Stomach smooth muscle (tissue), 2 donors: ENCODE data around the gene TIGD3.
"Not testable (repeated sequence)": the region's sequence is repeated elsewhere in the genome, so short reads cannot be mapped to it uniquely, and the experiment has no call there.

Source experiments
- H3K27ac ChIP-seq: one replicate; pipeline ENCODE4 v1.7.0; 2013; ENCODE audit warnings: mild to moderate bottlenecking, low read length, inconsistent platforms
- H3K27me3 ChIP-seq, 2 donors: one replicate each; pipeline ENCODE4 v1.7.0; 2013; ENCODE audit warnings: low read length in 2 of 2; ENCODE audit not compliant: insufficient read depth in 2 of 2, control insufficient read depth in 1 of 2
- H3K36me3 ChIP-seq, 2 donors: one replicate each; pipeline ENCODE4 v1.7.0; 2013; ENCODE audit warnings: low read length in 2 of 2; ENCODE audit not compliant: control insufficient read depth in 2 of 2, insufficient read depth in 2 of 2
- H3K4me1 ChIP-seq: one replicate; pipeline ENCODE4 v1.7.0; 2013; ENCODE audit warnings: low read length; ENCODE audit not compliant: control insufficient read depth, insufficient read depth
- H3K4me3 ChIP-seq, 2 donors: one replicate each; pipeline ENCODE4 v1.7.0; 2013; ENCODE audit warnings: low read length in 2 of 2
- H3K9ac ChIP-seq, 2 donors: one replicate each; pipeline ENCODE4 v1.7.0; 2013; ENCODE audit warnings: low read length in 2 of 2, mild to moderate bottlenecking in 1 of 2
- H3K9me3 ChIP-seq, 2 donors: one replicate each; pipeline ENCODE4 v1.7.0; 2013; ENCODE audit warnings: low read length in 2 of 2; ENCODE audit not compliant: control insufficient read depth in 2 of 2
- donor health status: healthy.
- donor health status: Pancreatic carcinoma.

The TIGD3 gene

GRCh38 chr11:65329478-65329877 lies 25.1 kb upstream of the TIGD3 start:
- H3K4me1 ChIP-seq = peaks cover under 1% of the 10 kb centered on the region
- H3K36me3 ChIP-seq = no peaks in the 10 kb centered on the region
- H3K4me3 ChIP-seq = no peak overlapping the region
- H3K27me3 ChIP-seq = no peaks in the 10 kb centered on the region
- no peaks in the 10 kb centered on the region for H3K9me3 ChIP-seq
- peak overlapping the region in 1 of 2 donors; percentile 29 for H3K9ac ChIP-seq
- H3K27ac ChIP-seq = no peak overlapping the region

GRCh38 chr11:65329944-65330403 lies 24.6 kb upstream of the TIGD3 start:
- Histone ChIP-seq H3K9me3 (no peaks in the 10 kb centered on the region), H3K9ac (peak overlapping the region in 1 of 2 donors; percentile 29), H3K4me3 (no peak overlapping the region), H3K27ac (no peak overlapping the region), H3K36me3 (no peaks in the 10 kb centered on the region), H3K27me3 (no peaks in the 10 kb centered on the region), H3K4me1 (peaks cover 5% of the 10 kb centered on the region)

- Histone ChIP-seq H3K9me3 (no peaks in the 10 kb centered on the region), H3K27me3 (no peaks in the 10 kb centered on the region), H3K36me3 (no peaks in the 10 kb centered on the region), H3K4me1 (peaks cover 11% of the 10 kb centered on the region), H3K4me3 (no peak overlapping the region), H3K9ac (no peak overlapping the region), H3K27ac (no peak overlapping the region)
Measured at GRCh38 chr11:65330544-65330943, 24.0 kb upstream of the TIGD3 start.

GRCh38 chr11:65332591-65332990 lies 22.0 kb upstream of the TIGD3 start:
- not testable (repeated sequence) for H3K4me3 ChIP-seq, H3K9me3 ChIP-seq, H3K9ac ChIP-seq, H3K27me3 ChIP-seq, H3K36me3 ChIP-seq, H3K27ac ChIP-seq
- peaks cover 12% of the 10 kb centered on the region for H3K4me1 ChIP-seq

- no peaks in the 10 kb centered on the region for H3K9me3 ChIP-seq
- H3K27ac ChIP-seq = no peak overlapping the region
- H3K36me3 ChIP-seq = peaks cover 0 to 5% of the 10 kb centered on the region in 2 donors
- H3K9ac ChIP-seq = peak overlapping the region; percentile 77 to 92
- H3K27me3 ChIP-seq = no peaks in the 10 kb centered on the region
- peak overlapping the region; percentile 80 to 94 for H3K4me3 ChIP-seq
- peaks cover 12% of the 10 kb centered on the region for H3K4me1 ChIP-seq
Measured at GRCh38 chr11:65334696-65335295, 19.8 kb upstream of the TIGD3 start.

GRCh38 chr11:65338676-65339075 lies 15.9 kb upstream of the TIGD3 start:
- no peaks in the 10 kb centered on the region for H3K9me3 ChIP-seq
- H3K36me3 ChIP-seq = peaks cover 27 to 35% of the 10 kb centered on the region in 2 donors
- no peak overlapping the region for H3K9ac ChIP-seq
- H3K27me3 ChIP-seq = no peaks in the 10 kb centered on the region
- no peak overlapping the region for H3K27ac ChIP-seq
- peaks cover 12% of the 10 kb centered on the region for H3K4me1 ChIP-seq
- no peak overlapping the region for H3K4me3 ChIP-seq

- peaks cover 42 to 51% of the 10 kb centered on the region in 2 donors for H3K36me3 ChIP-seq
- peaks cover 4% of the 10 kb centered on the region for H3K4me1 ChIP-seq
- no peaks in the 10 kb centered on the region for H3K27me3 ChIP-seq
- H3K4me3 ChIP-seq = no peak overlapping the region
- no peaks in the 10 kb centered on the region for H3K9me3 ChIP-seq
- no peak overlapping the region for H3K27ac ChIP-seq
- H3K9ac ChIP-seq = no peak overlapping the region
Measured at GRCh38 chr11:65340226-65340625, 14.3 kb upstream of the TIGD3 start.

- Histone ChIP-seq H3K9ac (no peak overlapping the region), H3K27me3 (no peaks in the 10 kb centered on the region), H3K9me3 (no peaks in the 10 kb centered on the region), H3K4me3 (no peak overlapping the region), H3K27ac (no peak overlapping the region), H3K4me1 (no peaks in the 10 kb centered on the region), H3K36me3 (peaks cover 57 to 66% of the 10 kb centered on the region in 2 donors)
Measured at GRCh38 chr11:65341856-65342255, 12.7 kb upstream of the TIGD3 start.

- no peak overlapping the region for H3K4me3 ChIP-seq
- H3K9ac ChIP-seq = no peak overlapping the region
- H3K27me3 ChIP-seq = peaks cover 0 to 3% of the 10 kb centered on the region in 2 donors
Measured at GRCh38 chr11:65351511-65351910, 3.0 kb upstream of the TIGD3 start.

GRCh38 chr11:65352783-65353182 lies 1.8 kb upstream of the TIGD3 start:
- no peak overlapping the region for H3K27ac ChIP-seq
- H3K27me3 ChIP-seq = peaks cover 0 to 6% of the 10 kb centered on the region in 2 donors
- peaks cover 24% of the 10 kb centered on the region for H3K4me1 ChIP-seq
- H3K4me3 ChIP-seq = no peak overlapping the region
- H3K9ac ChIP-seq = no peak overlapping the region
- no peaks in the 10 kb centered on the region for H3K9me3 ChIP-seq
- peaks cover 38 to 41% of the 10 kb centered on the region in 2 donors for H3K36me3 ChIP-seq

More at GRCh38 chr11:65351511-65351910, 3.0 kb upstream of the TIGD3 start:
- Histone ChIP-seq H3K36me3 (peaks cover 42 to 45% of the 10 kb centered on the region in 2 donors), H3K27ac (no peak overlapping the region), H3K9me3 (no peaks in the 10 kb centered on the region), H3K4me1 (peaks cover 24% of the 10 kb centered on the region)

- Histone ChIP-seq H3K9ac (peak overlapping the region in 1 of 2 donors; percentile 50), H3K27me3 (peaks cover 0 to 6% of the 10 kb centered on the region in 2 donors), H3K4me1 (peaks cover 24% of the 10 kb centered on the region), H3K27ac (peak overlapping the region; percentile 46), H3K9me3 (no peaks in the 10 kb centered on the region), H3K4me3 (peak overlapping the region in 1 of 2 donors; percentile 89), H3K36me3 (peaks cover 33 to 36% of the 10 kb centered on the region in 2 donors)
Measured at GRCh38 chr11:65353376-65353775, 1.2 kb upstream of the TIGD3 start.
